Small intestine (tissue), 7 donors: ENCODE data around the gene TSHZ3. TPM values are rescaled to one million over a fixed set of nuclear protein-coding genes. Genes with fewer than 3 reads are reported as not detected.

Source experiments
- DNase-seq, 2 donors: peaks; one replicate each; pipeline versions ENCODE4 v3.0.0 to v3.0.0-alpha.2; 2013
- FAIRE-seq: peaks from 2 replicates; lab custom pipeline; 2012; peaks lifted over from hg19 to GRCh38; lab: Jason Lieb, UNC
- H3K27ac ChIP-seq, 3 donors: one replicate each; pipeline ENCODE4 v1.5.1; 2013; ENCODE audit warnings: low read length in 2 of 3, mild to moderate bottlenecking in 2 of 3, control low read depth in 1 of 3, inconsistent platforms in 1 of 3, low read depth in 1 of 3, moderate library complexity in 1 of 3
- H3K27me3 ChIP-seq, 3 donors: one replicate each; pipeline ENCODE4 v1.6.1; 2013; ENCODE audit warnings: low read length in 3 of 3, inconsistent platforms in 1 of 3; ENCODE audit not compliant: control insufficient read depth in 3 of 3, insufficient read depth in 3 of 3
- H3K36me3 ChIP-seq, 3 donors: one replicate each; pipeline ENCODE4 v1.6.1; 2013; ENCODE audit warnings: low read length in 3 of 3, inconsistent platforms in 1 of 3, low read depth in 1 of 3, mild to moderate bottlenecking in 1 of 3, moderate library complexity in 1 of 3; ENCODE audit not compliant: control insufficient read depth in 3 of 3, insufficient read depth in 2 of 3
- H3K4me1 ChIP-seq, 3 donors: one replicate each; pipeline ENCODE4 v1.6.1; 2013; ENCODE audit warnings: low read length in 2 of 3, inconsistent platforms in 1 of 3, low read depth in 1 of 3, mild to moderate bottlenecking in 1 of 3, moderate library complexity in 1 of 3; ENCODE audit not compliant: control insufficient read depth in 3 of 3, insufficient read depth in 2 of 3
- H3K4me3 ChIP-seq, 3 donors: one replicate each; pipeline ENCODE4 v1.5.1; 2013; ENCODE audit warnings: low read length in 3 of 3, control low read depth in 1 of 3, inconsistent platforms in 1 of 3, low read depth in 1 of 3, mild to moderate bottlenecking in 1 of 3, moderate library complexity in 1 of 3
- H3K9me3 ChIP-seq, 2 donors: one replicate each; pipeline ENCODE4 v1.6.1; 2013; ENCODE audit warnings: low read depth in 1 of 2, low read length in 1 of 2; ENCODE audit not compliant: control insufficient read depth in 2 of 2, insufficient read depth in 1 of 2
- WGBS, 3 donors: extraction: QIAGEN DNeasy Blood & Tissue Kit; methylation state at CpG; one replicate each; pipeline ENCODE4 v1.1.7; 2013; 5-methylcytosine and 5-hydroxymethylcytosine counted together
- polyA plus RNA-seq, 4 donors: library from polyadenylated mRNA; stranded (reverse) in 3 of 4; unstranded in 1 of 4; fragments of 200-250 nt in 3 of 4; fragments of 120-200 nt in 1 of 4; gene quantifications; one replicate each; pipeline versions ENCODE4 v1.2.1 to v1.2.3, GENCODE V29; 2013
- donor health status: healthy with polysubstance abuse.
- donor health status: control.
- donor health status: control.
- donor health status: Bipolar disorder and iron deficiency.
- donor health status: healthy.

Gene TSHZ3
- polyA plus RNA-seq, 4 donors: 0.22 to 3.4 (median 1.7) TPM

- no peaks in the 10 kb centered on the region for H3K4me1 ChIP-seq
- WGBS, 3 donors: 72 to 81% (median 74%) methylated on average over 10 of the region's 10 CpGs
Observed at GRCh38 chr19:31269425-31270127, 79.7 kb downstream of the TSHZ3 start.

GRCh38 chr19:31268751-31269383 lies 80.4 kb downstream of the TSHZ3 start:
- WGBS, 3 donors: 89 to 95% (median 91%) methylated on average over 15 of the region's 15 CpGs
- DNase-seq: no peak
- Histone ChIP-seq H3K27me3 (no peaks in the 10 kb centered on the region), H3K36me3 (peaks cover 0 to 2% (median 0%) of the 10 kb centered on the region in 3 donors), H3K9me3 (no peaks in the 10 kb centered on the region), H3K4me1 (no peaks in the 10 kb centered on the region), H3K27ac (no peak overlapping the region), H3K4me3 (no peak overlapping the region)
- FAIRE-seq: no peak

More at GRCh38 chr19:31269425-31270127, 79.7 kb downstream of the TSHZ3 start:
- Histone ChIP-seq H3K9me3 (no peaks in the 10 kb centered on the region), H3K27ac (no peak overlapping the region), H3K27me3 (no peaks in the 10 kb centered on the region), H3K4me3 (no peak overlapping the region), H3K36me3 (peaks cover 0 to 2% (median 0%) of the 10 kb centered on the region in 3 donors)
- no peak for FAIRE-seq
- no peak for DNase-seq

GRCh38 chr19:31266731-31267130 lies 82.5 kb downstream of the TSHZ3 start:
- H3K36me3 ChIP-seq: no peaks in the 10 kb centered on the region
- FAIRE-seq (no peak), DNase-seq (no peak)
- H3K4me1 ChIP-seq: peaks cover 0 to 3% (median 0%) of the 10 kb centered on the region in 3 donors
- H3K9me3 ChIP-seq: no peaks in the 10 kb centered on the region
- H3K27me3 ChIP-seq: no peaks in the 10 kb centered on the region
- H3K27ac ChIP-seq: no peak overlapping the region
- WGBS, 3 donors: 85 to 96% (median 89%) methylated on average over 7 of the region's 7 CpGs
- no peak overlapping the region for H3K4me3 ChIP-seq

GRCh38 chr19:31266196-31266595 lies 83.0 kb downstream of the TSHZ3 start:
- Histone ChIP-seq H3K36me3 (no peaks in the 10 kb centered on the region), H3K27me3 (no peaks in the 10 kb centered on the region), H3K9me3 (no peaks in the 10 kb centered on the region), H3K4me3 (no peak overlapping the region), H3K4me1 (peaks cover 0 to 3% (median 0%) of the 10 kb centered on the region in 3 donors), H3K27ac (no peak overlapping the region)
- no peak for DNase-seq
- WGBS, 3 donors: 75 to 84% (median 83%) methylated on average over 4 of the region's 4 CpGs
- no peak for FAIRE-seq

GRCh38 chr19:31264041-31264778 lies 85.0 kb downstream of the TSHZ3 start:
- Histone ChIP-seq H3K27me3 (no peaks in the 10 kb centered on the region), H3K9me3 (no peaks in the 10 kb centered on the region), H3K4me1 (peaks cover 0 to 3% (median 0%) of the 10 kb centered on the region in 3 donors), H3K27ac (no peak overlapping the region), H3K4me3 (no peak overlapping the region), H3K36me3 (no peaks in the 10 kb centered on the region)
- WGBS, 3 donors: 56 to 82% (median 71%) methylated on average over 9 of the region's 9 CpGs
- FAIRE-seq: no peak
- no peak for DNase-seq

- FAIRE-seq (no peak), DNase-seq (no peak)
- H3K36me3 ChIP-seq: no peaks in the 10 kb centered on the region
- no peak overlapping the region for H3K4me3 ChIP-seq
- H3K27me3 ChIP-seq: no peaks in the 10 kb centered on the region
- peaks cover 0 to 3% (median 0%) of the 10 kb centered on the region in 3 donors for H3K4me1 ChIP-seq
- H3K9me3 ChIP-seq: no peaks in the 10 kb centered on the region
- H3K27ac ChIP-seq: no peak overlapping the region
- 58 to 79% (median 67%) methylated on average over 5 to 9 of the region's 9 CpGs for WGBS, 3 donors
Observed at GRCh38 chr19:31263328-31263727, 85.9 kb downstream of the TSHZ3 start.

- 66 to 80% (median 77%) methylated on average over 10 of the region's 10 CpGs for WGBS, 3 donors
- FAIRE-seq: no peak
Observed at GRCh38 chr19:31262725-31263191, 86.5 kb downstream of the TSHZ3 start.

GRCh38 chr19:31261603-31262212 lies 87.5 kb downstream of the TSHZ3 start:
- Histone ChIP-seq H3K9me3 (no peaks in the 10 kb centered on the region), H3K36me3 (no peaks in the 10 kb centered on the region), H3K27ac (no peak overlapping the region), H3K27me3 (no peaks in the 10 kb centered on the region), H3K4me1 (peaks cover 0 to 3% (median 0%) of the 10 kb centered on the region in 3 donors), H3K4me3 (no peak overlapping the region)
- WGBS, 3 donors: 49 to 70% (median 51%) methylated on average over 11 of the region's 11 CpGs
- no peak for FAIRE-seq
- no peak for DNase-seq

More at GRCh38 chr19:31262725-31263191, 86.5 kb downstream of the TSHZ3 start:
- Histone ChIP-seq H3K4me1 (peaks cover 0 to 3% (median 0%) of the 10 kb centered on the region in 3 donors), H3K27ac (no peak overlapping the region), H3K36me3 (no peaks in the 10 kb centered on the region), H3K9me3 (no peaks in the 10 kb centered on the region), H3K27me3 (no peaks in the 10 kb centered on the region), H3K4me3 (no peak overlapping the region)
- no peak for DNase-seq
